MG63 (cell line): ENCODE data around the gene LMF1. TPM values are rescaled to one million over a fixed set of nuclear protein-coding genes. Genes with fewer than 3 reads are reported as not detected.

Experiments used
- DNase-seq: peaks from one replicate; pipeline ENCODE4 v3.0.0-alpha.2; 2020
- H3K27me3 ChIP-seq: fragments of 250-450 bp; sonication (Bioruptor Pico); 2 replicates; pipeline ENCODE4 v1.5.1; 2020; ENCODE audit warnings: mild to moderate bottlenecking, moderate library complexity
- H3K36me3 ChIP-seq: fragments of 250-450 bp; sonication (Bioruptor Pico); 2 replicates; pipeline ENCODE4 v1.5.1; 2020; ENCODE audit warnings: mild to moderate bottlenecking, moderate library complexity
- H3K4me3 ChIP-seq: fragments of 250-450 bp; sonication (Bioruptor Pico); 2 replicates; pipeline ENCODE4 v1.5.1; 2020; ENCODE audit warnings: mild to moderate bottlenecking, moderate library complexity
- H3K9me3 ChIP-seq: fragments of 250-450 bp; sonication (Bioruptor Pico); 2 replicates; pipeline ENCODE4 v1.5.1; 2020; ENCODE audit warnings: mild to moderate bottlenecking, moderate library complexity
- total RNA-seq: library from RNA; depleted of rRNA; stranded (reverse); fragments of >200 nt; shearing (Covaris generic); gene quantifications from 2 replicates; pipeline ENCODE4 v1.2.3, GENCODE V29; 2014; ENCODE audit warnings: low replicate concordance

The LMF1 gene
- total RNA-seq, 1 experiment from 2014 or later: 11.1 TPM

DNA sequence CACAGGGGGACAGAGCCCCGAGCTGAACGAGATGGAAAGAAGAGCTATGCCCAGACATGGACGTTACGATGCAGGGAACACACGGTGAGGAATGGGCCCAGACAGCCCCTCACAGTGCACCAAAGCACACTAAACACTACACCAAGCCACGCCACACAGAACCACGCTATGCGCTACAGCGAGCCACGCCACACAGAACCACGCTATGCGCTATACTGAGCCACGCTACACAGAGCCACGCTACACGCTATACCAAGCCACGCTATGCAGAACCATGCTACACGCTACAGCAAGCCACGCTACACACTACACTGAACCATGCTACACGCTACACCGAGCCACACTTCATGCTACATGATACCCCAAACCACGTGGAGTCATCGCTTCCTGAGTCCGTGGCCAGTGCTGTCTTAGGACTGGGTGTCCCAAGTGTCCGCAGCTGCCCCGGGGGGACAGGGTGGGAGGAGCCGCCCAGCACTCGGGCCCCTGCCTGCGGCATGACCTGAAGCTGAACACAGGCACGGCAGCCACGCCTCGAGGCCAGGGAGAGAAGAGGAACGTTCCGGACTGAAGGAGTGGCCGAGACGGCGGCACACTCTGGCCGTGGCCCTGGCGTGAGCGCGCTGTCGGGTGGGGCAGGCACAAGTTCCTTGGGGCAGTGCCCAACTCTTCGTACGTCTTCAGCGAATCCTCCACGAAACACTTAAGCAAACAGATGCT, 61.3 kb downstream of the LMF1 start:
- DNase-seq: no peak
- Histone ChIP-seq H3K36me3 (no peaks in the 10 kb centered on the region; the same call in 1 of the 2 replicates), H3K27me3 (no peaks in the 10 kb centered on the region), H3K4me3 (no peak overlapping the region), H3K9me3 (0 out of 2 replicates have a peak, but pooled peaks cover 2% of the 10 kb centered on the region)

DNA sequence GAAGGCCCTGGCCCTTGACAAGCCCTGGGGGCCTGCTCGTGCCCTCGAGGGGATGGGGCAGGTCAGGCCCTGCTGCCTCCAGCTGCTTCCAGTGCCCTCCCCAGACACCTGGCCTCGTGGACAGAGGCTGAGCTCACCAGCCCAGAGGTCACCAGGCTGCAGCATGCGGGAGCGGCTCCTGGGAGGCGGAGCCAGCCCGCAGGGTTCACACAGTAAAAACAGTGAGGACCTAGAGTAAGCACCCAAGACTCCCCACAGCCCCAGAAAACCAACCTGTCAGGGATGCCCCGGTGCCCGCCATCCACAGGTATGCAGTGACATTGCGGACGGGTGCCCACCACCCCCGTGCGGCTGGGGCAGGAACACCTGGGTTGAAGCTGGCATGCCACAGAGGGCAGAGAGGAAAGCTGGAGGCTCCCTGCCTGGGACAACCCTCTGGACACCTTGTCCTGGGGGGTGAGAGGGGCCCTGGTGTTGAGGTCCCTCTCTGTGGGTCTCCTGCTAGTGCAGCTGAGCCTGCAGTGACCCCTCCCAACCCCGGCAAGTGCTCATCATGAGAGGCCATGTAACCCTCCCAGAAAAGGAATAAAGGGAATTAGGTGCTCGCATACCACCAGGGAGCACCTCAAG, 62.1 kb downstream of the LMF1 start:
- H3K27me3 ChIP-seq: no peaks in the 10 kb centered on the region
- no peak for DNase-seq
- no peaks in the 10 kb centered on the region; the same call in 1 of the 2 replicates for H3K36me3 ChIP-seq
- no peak overlapping the region for H3K4me3 ChIP-seq
- H3K9me3 ChIP-seq: 0 out of 2 replicates have a peak, but pooled peaks cover 2% of the 10 kb centered on the region

DNA sequence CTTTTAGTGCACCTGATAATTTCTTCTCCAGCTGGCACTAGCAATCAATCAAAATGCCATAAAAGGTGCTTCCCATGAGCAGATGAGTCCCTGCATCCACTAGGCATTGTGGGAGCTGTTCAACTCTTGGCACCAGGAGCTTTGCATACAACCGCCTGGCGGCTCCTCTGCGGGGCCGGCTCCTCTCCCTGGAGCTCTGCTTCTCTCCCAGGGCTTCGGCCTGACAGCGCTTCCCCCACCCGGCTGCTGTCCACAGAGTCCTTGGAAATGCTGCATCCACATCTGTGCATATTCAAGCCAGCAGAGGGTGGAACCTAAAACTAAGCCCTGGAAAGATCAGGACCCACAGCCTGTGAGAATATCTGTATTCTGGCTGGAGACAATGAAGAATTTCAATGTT, 62.9 kb downstream of the LMF1 start:
- Histone ChIP-seq H3K9me3 (0 out of 2 replicates have a peak, but pooled peaks cover 2% of the 10 kb centered on the region), H3K4me3 (no peak overlapping the region), H3K36me3 (no peaks in the 10 kb centered on the region; the same call in 1 of the 2 replicates), H3K27me3 (no peaks in the 10 kb centered on the region)
- DNase-seq: no peak

DNA sequence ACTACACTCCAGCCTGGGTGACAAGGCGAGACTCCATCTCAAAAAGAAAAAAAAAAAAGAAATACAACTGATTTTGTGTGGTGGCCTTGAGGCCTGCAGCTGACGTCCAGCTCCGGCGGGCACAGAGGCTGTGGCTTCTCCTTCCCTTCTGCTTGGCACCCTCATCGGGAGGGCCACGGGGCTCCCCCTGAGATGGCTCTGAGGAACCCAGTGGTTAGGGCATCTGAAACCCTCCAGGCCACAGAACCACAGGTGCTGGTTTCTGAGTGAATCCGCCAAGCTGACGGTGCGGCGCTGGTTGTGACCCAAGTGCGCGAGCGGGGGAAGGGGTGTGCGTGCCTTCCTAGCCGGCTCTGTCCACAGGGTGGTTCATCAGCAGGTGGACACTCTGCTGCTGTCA, 63.4 kb downstream of the LMF1 start:
- H3K36me3 ChIP-seq: no peaks in the 10 kb centered on the region; the same call in 1 of the 2 replicates
- 0 out of 2 replicates have a peak, but pooled peaks cover 2% of the 10 kb centered on the region for H3K9me3 ChIP-seq
- no peaks in the 10 kb centered on the region for H3K27me3 ChIP-seq
- no peak for DNase-seq
- no peak overlapping the region for H3K4me3 ChIP-seq

DNA sequence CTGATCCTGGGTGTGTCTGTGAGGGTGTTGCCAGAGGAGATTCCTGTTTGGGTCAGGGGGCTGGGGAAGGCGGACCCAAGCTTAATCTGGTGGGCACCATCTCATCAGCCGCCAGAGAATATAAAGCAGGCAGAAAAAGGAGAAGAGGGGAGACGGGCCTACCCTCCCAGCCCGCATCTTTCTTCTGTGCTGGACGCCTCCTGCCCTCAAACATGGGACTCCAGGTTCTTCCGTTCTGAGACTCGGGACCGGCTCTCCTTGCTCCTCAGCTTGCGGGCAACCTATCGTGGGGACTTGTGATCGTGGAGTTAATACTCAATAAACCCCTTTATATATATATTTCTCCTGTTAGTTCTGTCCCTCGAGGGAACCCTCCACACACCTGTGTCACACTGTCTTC, 64.5 kb downstream of the LMF1 start:
- Histone ChIP-seq H3K27me3 (no peaks in the 10 kb centered on the region), H3K36me3 (no peaks in the 10 kb centered on the region; the same call in 1 of the 2 replicates), H3K4me3 (no peak overlapping the region), H3K9me3 (0 out of 2 replicates have a peak, but pooled peaks cover 2% of the 10 kb centered on the region)
- DNase-seq: no peak

DNA sequence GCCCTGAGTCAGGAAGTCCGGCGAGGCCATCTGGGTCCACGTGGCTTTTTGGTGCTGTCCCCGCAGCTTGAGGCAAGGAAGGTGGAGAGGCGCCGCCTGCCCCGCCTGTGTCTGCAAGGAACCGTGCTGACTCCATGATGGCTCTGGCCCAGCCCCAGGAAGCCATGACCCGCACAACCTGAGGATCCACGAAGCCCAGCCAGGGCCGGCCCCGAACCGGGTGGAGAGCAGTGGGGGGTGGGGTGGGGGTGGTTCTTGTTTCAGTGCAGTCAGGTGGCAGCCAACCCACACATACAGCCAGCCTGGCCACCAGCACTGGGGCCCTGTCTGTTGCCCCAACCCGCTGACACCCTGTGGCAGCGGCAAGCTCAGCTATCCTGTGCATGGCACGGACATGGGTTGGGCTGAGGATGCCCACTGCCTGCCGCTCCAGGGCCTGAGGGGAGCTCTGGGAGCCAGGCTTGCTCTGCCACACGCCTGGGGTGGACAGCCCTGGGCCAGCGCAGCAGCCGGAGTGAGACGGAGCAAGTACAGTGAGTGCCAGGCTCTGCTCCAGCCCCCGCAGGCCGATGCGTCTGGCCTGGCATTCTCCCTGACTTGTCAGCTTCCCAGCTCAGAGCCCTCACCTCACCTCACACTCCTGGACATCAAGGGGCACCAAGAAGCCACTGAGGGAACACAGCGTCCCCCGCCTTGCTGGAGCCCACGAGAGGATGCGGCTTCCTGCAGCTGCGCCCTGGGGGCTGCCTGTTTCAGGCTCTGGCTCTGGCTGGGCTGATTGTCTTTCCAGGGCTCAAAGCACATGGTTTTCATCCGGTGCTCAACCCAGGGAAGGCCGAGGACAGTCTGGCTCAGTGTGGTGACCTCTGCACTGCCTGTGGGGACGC, 68.8 kb downstream of the LMF1 start:
- H3K36me3 ChIP-seq: no peaks in the 10 kb centered on the region

DNA sequence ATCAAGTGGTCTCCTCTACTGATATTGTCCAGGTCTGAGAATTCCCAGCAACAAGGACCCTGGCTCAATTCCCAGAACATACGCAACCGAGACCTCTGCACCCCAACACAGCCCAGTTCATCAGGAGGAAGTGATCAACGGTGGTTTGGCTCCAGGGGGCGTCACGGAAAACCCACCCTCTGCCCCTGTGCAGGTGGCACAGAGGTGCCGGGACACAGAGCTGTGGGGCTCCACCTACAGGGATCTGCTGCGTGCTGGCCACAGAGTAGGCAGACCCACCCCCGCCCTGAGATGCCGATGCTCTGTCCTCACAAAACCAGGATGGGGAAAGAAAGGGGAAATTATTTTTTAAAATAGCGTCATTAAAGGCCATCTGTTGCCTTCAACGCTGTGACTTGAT, 69.6 kb downstream of the LMF1 start:
- Histone ChIP-seq H3K9me3 (no peaks in the 10 kb centered on the region), H3K27me3 (no peaks in the 10 kb centered on the region), H3K4me3 (no peak overlapping the region), H3K36me3 (no peaks in the 10 kb centered on the region)
- no peak for DNase-seq

More for the DNA sequence above, 68.8 kb downstream of the LMF1 start:
- no peak for DNase-seq
- Histone ChIP-seq H3K27me3 (no peaks in the 10 kb centered on the region), H3K4me3 (no peak overlapping the region), H3K9me3 (0 out of 2 replicates have a peak, but pooled peaks cover 2% of the 10 kb centered on the region)

DNA sequence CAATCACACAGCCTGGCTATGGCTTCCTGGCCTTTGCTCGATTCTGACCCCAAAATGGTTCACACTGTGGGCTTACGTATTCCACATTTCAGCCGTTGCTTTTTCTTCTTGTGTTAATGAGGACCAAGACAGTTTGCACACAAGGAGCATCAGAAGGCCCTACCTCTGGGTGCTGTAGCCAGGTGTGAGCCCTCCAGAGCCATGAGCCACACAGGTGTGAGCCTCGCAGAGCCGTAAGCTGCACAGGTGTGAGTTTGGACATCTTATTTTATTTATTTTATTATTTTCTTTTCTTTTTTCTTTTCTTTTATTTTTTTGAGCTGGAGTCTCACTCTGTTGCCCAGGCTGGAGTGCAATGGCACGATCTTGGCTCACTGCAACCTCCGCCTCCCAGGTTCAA, 70.6 kb downstream of the LMF1 start:
- Histone ChIP-seq H3K27me3 (no peaks in the 10 kb centered on the region), H3K4me3 (no peak overlapping the region), H3K9me3 (no peaks in the 10 kb centered on the region), H3K36me3 (no peaks in the 10 kb centered on the region)
- DNase-seq: no peak

DNA sequence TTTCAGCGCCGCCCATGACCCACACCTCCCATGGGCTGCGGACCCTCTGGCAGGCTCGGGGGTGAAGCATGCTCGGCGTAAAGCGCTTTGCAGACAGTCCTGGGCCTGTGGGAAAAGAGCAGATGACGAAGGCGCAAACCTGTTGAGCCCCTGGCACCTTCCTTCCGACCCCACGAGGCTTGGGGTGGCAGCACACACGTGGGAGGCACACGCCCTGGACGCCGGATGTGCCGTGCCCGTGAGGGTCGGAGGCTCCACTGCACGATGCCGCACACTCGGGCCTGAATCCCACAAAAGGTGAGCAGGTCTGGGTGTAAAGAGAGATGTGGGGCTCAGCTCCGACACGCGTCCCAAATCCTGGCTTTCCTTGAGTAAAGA, 71.1 kb downstream of the LMF1 start:
- H3K9me3 ChIP-seq: no peaks in the 10 kb centered on the region
- DNase-seq: no peak
- no peak overlapping the region for H3K4me3 ChIP-seq
- H3K36me3 ChIP-seq: no peaks in the 10 kb centered on the region
- H3K27me3 ChIP-seq: no peaks in the 10 kb centered on the region

DNA sequence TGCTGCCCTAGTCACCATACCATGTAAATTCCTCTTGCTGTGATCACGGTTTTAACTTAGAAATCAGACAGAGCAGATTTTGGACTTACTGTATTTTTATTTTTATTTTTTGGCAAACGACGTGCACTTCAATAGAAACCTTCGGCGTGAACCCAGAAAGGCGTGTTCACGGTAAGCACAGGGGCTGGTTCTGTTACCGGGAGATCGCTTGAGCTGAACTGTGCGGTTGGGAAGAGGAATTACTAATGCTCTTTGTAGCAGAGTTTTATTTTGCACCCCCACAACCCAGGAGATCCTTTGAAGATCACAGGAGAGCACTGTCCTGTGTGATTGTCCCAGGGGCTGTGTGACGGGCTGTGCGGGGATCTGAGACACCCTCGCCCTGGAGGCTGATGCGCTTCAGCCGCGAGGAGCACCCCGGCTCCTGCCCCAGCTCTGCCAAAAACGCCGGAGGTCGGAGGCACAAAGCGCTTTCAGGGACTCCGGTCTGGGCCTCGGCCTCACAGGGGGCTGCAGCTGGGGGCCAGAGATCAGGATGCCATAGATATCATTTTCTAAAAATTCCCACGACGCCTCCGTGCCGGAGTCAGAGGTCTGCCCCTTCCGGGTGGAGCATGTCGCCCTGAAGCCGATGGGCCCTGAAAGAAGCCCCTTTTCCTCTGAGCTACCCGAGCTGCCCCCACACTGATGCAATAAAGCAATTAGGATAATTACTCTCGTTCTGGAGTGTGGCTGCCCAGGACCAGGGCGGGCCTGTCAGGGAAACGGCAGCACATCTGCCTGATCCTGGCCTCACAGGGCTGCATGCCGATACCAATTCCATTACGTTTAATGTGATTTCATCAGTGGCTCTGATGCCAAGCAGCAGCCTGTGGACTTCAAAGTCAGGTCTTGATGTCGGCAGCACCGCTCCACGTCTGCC, 71.8 kb downstream of the LMF1 start:
- H3K36me3 ChIP-seq: no peaks in the 10 kb centered on the region
- no peaks in the 10 kb centered on the region for H3K9me3 ChIP-seq
- no peak overlapping the region for H3K4me3 ChIP-seq
- DNase-seq: no peak
- no peaks in the 10 kb centered on the region for H3K27me3 ChIP-seq

DNA sequence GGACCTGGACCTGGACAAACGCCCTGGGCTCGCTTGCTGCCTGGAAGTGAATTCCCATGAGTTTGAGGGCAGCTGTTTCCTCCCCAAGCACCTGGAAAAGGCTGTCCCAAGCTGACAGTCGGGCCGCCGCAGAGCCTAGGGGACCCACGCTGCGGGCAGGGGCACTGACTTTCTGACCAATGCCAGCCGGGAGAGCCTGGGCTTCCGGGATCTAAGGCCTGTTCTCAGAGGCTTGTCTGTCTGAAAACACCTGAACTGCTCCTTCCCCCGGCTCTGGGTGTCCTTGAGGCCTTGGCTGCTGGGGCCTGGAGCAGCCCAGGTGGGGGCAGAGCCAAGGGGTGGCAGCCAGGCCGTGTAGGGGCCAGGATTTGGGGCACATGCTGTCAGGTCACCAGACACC, 72.6 kb downstream of the LMF1 start:
- Histone ChIP-seq H3K4me3 (no peak overlapping the region), H3K36me3 (no peaks in the 10 kb centered on the region), H3K9me3 (no peaks in the 10 kb centered on the region), H3K27me3 (no peaks in the 10 kb centered on the region)
- no peak for DNase-seq

DNA sequence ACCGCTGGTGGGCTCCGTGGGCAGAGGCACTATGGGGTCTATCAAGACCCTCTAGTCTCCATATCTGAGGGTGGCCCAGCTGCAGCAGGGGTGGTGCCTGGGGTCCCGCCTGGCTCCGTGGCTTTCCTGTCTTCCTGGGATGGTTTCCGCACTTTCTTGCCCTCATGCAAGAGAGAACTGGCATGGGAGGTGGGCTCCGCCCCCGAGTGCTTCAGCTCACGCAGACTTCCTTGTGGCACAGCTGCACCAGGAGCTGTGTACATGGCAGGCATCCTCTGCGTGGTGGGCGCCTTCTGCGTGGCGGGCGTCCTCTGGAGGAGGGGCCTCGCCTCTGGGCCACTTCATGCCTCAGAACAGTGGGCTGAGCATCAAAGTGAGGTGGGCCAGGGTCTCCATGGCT, 73.1 kb downstream of the LMF1 start:
- no peak for DNase-seq
- Histone ChIP-seq H3K27me3 (no peaks in the 10 kb centered on the region), H3K9me3 (no peaks in the 10 kb centered on the region), H3K4me3 (no peak overlapping the region), H3K36me3 (no peaks in the 10 kb centered on the region)

DNA sequence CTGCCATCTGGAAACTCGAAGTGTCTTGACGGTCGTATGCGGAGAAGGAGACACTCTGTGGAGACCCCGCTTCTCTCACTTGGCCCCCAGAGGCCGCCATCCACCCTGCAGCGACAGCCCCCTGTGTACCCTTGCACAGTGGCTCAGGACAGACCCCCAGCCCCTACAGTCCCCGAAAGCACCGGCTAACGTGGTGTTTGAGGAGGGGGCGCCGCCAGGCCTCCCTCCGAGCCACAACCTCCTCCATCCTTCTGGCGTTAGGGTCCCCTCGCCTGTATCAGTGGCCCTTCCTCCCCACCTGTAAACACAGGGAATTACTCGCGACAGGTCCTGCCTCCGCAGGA, 73.6 kb downstream of the LMF1 start:
- H3K27me3 ChIP-seq: no peaks in the 10 kb centered on the region
- no peak overlapping the region for H3K4me3 ChIP-seq
- H3K9me3 ChIP-seq: no peaks in the 10 kb centered on the region
- H3K36me3 ChIP-seq: no peaks in the 10 kb centered on the region
- DNase-seq: no peak

DNA sequence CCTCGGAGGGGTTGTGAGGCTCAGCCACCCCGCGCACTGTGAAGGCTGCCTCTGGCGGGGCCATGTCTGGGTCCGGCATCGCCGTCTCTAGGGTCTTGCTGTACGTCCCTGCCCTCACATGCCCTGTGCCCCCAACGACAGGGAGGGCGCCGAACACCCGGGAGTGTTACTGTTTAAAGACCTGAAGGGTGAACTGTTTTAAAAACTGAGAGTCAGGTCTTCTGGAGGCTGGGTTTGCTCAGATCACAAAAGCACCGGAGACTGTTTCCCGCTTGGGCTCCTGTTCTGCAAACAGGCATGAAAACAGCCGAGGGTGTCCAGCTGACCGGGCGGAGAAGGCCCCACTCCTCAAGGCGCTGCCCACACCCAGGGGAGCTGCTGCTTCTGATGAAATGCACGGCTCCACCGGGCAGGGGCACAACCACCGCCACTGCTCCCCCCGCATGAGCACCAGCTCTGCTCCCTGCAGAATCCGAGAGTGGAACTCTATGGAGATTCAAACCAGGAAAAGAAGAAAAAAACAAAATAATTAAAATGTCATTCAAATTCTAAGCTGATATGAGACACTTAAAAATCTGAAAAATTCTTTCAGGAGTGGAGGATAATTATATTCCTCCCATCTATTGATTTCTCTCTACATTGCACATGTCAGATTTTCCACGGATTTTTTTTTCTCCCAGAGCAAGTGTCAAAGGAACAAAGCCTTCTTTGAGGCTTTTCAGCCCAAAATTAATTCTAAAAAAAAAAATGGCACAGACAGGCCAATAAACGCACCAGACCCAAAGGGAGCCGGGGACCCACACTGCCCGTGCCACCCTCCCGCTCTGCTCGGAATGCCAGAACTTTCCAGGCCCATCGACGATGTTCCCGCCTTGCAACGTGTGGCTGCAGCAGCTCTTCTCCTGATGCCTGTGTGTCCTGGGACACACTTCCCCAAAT, 74.3 kb downstream of the LMF1 start:
- Histone ChIP-seq H3K36me3 (no peaks in the 10 kb centered on the region), H3K27me3 (no peaks in the 10 kb centered on the region), H3K9me3 (no peaks in the 10 kb centered on the region), H3K4me3 (no peak overlapping the region)
- no peak for DNase-seq

DNA sequence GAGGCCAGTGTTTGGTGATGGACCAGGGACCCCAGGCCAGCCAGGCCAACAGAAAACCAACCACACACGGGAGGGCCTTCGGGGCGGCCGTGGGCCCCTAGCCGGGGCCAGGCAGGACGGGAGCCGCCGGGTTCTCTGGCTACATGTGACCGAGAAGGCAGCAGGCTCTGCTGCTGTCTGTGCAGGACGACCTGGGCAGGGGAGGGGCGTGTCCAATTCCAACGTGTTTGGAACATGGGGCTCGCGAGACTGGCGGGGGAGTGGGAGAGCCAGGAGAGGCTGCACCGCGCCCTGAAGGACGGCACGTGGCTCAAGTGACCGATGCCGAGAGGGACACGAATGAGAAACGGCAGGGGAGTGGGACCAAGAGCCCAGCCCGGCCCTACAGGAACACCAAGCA, 75.4 kb downstream of the LMF1 start:
- no peaks in the 10 kb centered on the region for H3K36me3 ChIP-seq
- H3K27me3 ChIP-seq: no peaks in the 10 kb centered on the region
- H3K4me3 ChIP-seq: no peak overlapping the region
- DNase-seq: no peak
- H3K9me3 ChIP-seq: no peaks in the 10 kb centered on the region
